Endothelial cell of umbilical vein (primary cell): ENCODE measurements around the gene CROCC2. TPM values are rescaled to one million over a fixed set of nuclear protein-coding genes. Genes with fewer than 3 reads are reported as not detected.

Source experiments
- BruUV-seq: library from RNA; stranded (reverse); fragments of 400-500 nt; replicated peaks from 2 replicates; lab custom pipeline; 2021; lab: Mats Ljungman, UMichigan
- CTCF ChIA-PET: fragments of 300-600, 350-600 bp; sonication (Branson Sonifier 250); formaldehyde crosslinking; loops from one replicate; lab custom pipeline; 2021; ENCODE audit warnings: antibody characterized with exemption, inconsistent platforms; lab: Charles Lee
- POLR2A ChIA-PET: fragments of 300-600, 350-600 bp; sonication (Branson Sonifier 250); formaldehyde crosslinking; loops from one replicate; lab custom pipeline; 2021; ENCODE audit warnings: antibody characterized with exemption, inconsistent platforms; lab: Charles Lee
- DNase-seq: peaks from one replicate; pipeline ENCODE4 v3.0.0-alpha.2; 2011; ENCODE audit warnings: low read depth, low spot score
- FAIRE-seq: peaks from 2 replicates; lab custom pipeline; 2011; peaks lifted over from hg19 to GRCh38; lab: Jason Lieb, UNC
- H2AFZ ChIP-seq: 2 replicates; pipeline ENCODE4 v1.6.0; 2012; ENCODE audit warnings: low read depth, low read length, control low read depth, inconsistent platforms
- H3K27ac ChIP-seq: 2 replicates; pipeline ENCODE4 v1.5.1; 2011; ENCODE audit warnings: low read depth, mild to moderate bottlenecking, control low read depth, low read length, moderate library complexity; ENCODE audit not compliant: insufficient read depth
- H3K27me3 ChIP-seq, 2 experiments: 2 replicates each; pipeline versions ENCODE4 v1.6.0 to v1.6.1; 2011; ENCODE audit warnings: low read length in 2 of 2, mixed read lengths in 1 of 2; ENCODE audit not compliant: control insufficient read depth in 2 of 2, insufficient read depth in 2 of 2
- H3K36me3 ChIP-seq, 2 experiments: 2 replicates in 1 of 2; 3 replicates in 1 of 2; pipeline ENCODE4 v1.5.1; 2011; ENCODE audit warnings: low read length in 2 of 2, mild to moderate bottlenecking in 1 of 2, moderate library complexity in 1 of 2; ENCODE audit not compliant: control insufficient read depth in 2 of 2, insufficient read depth in 2 of 2; ENCODE audit errors: extremely low read depth in 1 of 2
- H3K4me1 ChIP-seq: 3 replicates; pipeline ENCODE4 v1.5.1; 2011; ENCODE audit warnings: mild to moderate bottlenecking, low read length; ENCODE audit not compliant: control insufficient read depth, insufficient read depth; ENCODE audit errors: extremely low read depth
- H3K4me2 ChIP-seq: 2 replicates; pipeline ENCODE4 v1.6.1; 2011; ENCODE audit warnings: low read length, control low read depth, mixed read lengths; ENCODE audit not compliant: insufficient read depth
- H3K4me3 ChIP-seq, 3 experiments: fragments of 200-600 bp in 1 of 3; sonication (generic), shearing (Covaris generic) in 1 of 3; replicated peaks in 1 of 3; 2 replicates each; pipeline ENCODE4 v1.5.1; 2011 to 2016; ENCODE audit warnings: control low read depth in 3 of 3, low read length in 3 of 3, mild to moderate bottlenecking in 2 of 3, inconsistent platforms in 1 of 3, low read depth in 1 of 3, moderate library complexity in 1 of 3; ENCODE audit not compliant: insufficient read depth in 1 of 3
- H3K79me2 ChIP-seq: 2 replicates; pipeline ENCODE4 v1.6.0; 2012; ENCODE audit warnings: low read length, inconsistent platforms; ENCODE audit not compliant: control insufficient read depth, insufficient read depth
- H3K9ac ChIP-seq: replicated peaks from 2 replicates; pipeline ENCODE3; 2011; ENCODE audit warnings: low read length, control low read depth; ENCODE audit not compliant: insufficient read depth; ENCODE audit errors: extremely low read depth
- H3K9me1 ChIP-seq: replicated peaks from 3 replicates; pipeline ENCODE4 v1.6.0; 2011; ENCODE audit warnings: mild to moderate bottlenecking, low read length; ENCODE audit not compliant: control insufficient read depth, insufficient read depth; ENCODE audit errors: extremely low read depth
- H3K9me3 ChIP-seq: replicated peaks from 2 replicates; pipeline ENCODE4 v1.5.1; 2012; ENCODE audit warnings: low read length, inconsistent platforms; ENCODE audit not compliant: control insufficient read depth, insufficient read depth
- H4K20me1 ChIP-seq: replicated peaks from 2 replicates; pipeline ENCODE3; 2011; ENCODE audit warnings: mild to moderate bottlenecking, low read length; ENCODE audit not compliant: control insufficient read depth, insufficient read depth; ENCODE audit errors: extremely low read depth
- EZH2 ChIP-seq: IDR thresholded peaks from 2 replicates; pipeline ENCODE4 v1.6.1; 2012; ENCODE audit warnings: borderline replicate concordance, low read depth, mild to moderate bottlenecking, moderate library complexity, low read length, inconsistent platforms; ENCODE audit not compliant: severe bottlenecking
- FOS ChIP-seq: IDR thresholded peaks from 2 replicates; pipeline ENCODE4 v1.6.1; 2011; ENCODE audit warnings: mild to moderate bottlenecking, low read length, moderate library complexity, borderline replicate concordance; ENCODE audit not compliant: insufficient read depth
- GATA2 ChIP-seq: IDR thresholded peaks from 2 replicates; pipeline ENCODE4 v1.7.0; 2011; ENCODE audit warnings: low read depth, mild to moderate bottlenecking, moderate library complexity, mixed read lengths, low read length; ENCODE audit not compliant: insufficient read length, insufficient read depth
- JUN ChIP-seq: IDR thresholded peaks from 2 replicates; pipeline ENCODE4 v1.6.1; 2011; ENCODE audit warnings: borderline replicate concordance, low read depth; ENCODE audit not compliant: insufficient read length, insufficient read depth
- MYC ChIP-seq: IDR thresholded peaks from one replicate; pipeline ENCODE4 v1.6.1; 2011; ENCODE audit warnings: mild to moderate bottlenecking, low read depth, low read length
- POLR2A ChIP-seq: IDR thresholded peaks from 2 replicates; pipeline ENCODE4 v1.6.1; 2012; ENCODE audit warnings: low read depth, mild to moderate bottlenecking, control low read depth, low read length
- POLR2AphosphoS5 ChIP-seq: IDR thresholded peaks from 2 replicates; pipeline ENCODE4 v1.6.1; 2012; ENCODE audit warnings: low read depth, mild to moderate bottlenecking, control low read depth, low read length, moderate library complexity; ENCODE audit not compliant: insufficient read depth
- dilution Hi-C: fragments of 300-500 bp; cut with MboI; formaldehyde crosslinking; loops from one replicate; pipeline ENCODE4 v1.15.0; 2019; ENCODE audit warnings: low sequenced_read_pairs; ENCODE audit not compliant: extremely low pct_ligation_motif_present
- intact Hi-C: fragments of 100-400 bp; cut with micrococcal nuclease; formaldehyde crosslinking; loops from one replicate; pipeline ENCODE4 v1.10.0; 2022
- polyA plus RNA-seq, 4 experiments: library from polyadenylated mRNA; depleted of rRNA in 3 of 4; stranded (reverse) in 3 of 4; unstranded in 1 of 4; fragments of >200 nt; gene quantifications; 2 replicates each; pipeline versions ENCODE4 v1.2.1 to v1.2.3, GENCODE V29; 2011 to 2012; ENCODE audit warnings: missing spikeins in 1 of 4
- total RNA-seq: library from RNA; stranded (reverse); gene quantifications from 2 replicates; pipeline ENCODE4 v1.2.3, GENCODE V29; 2021
- TF ChIP-seq, protein P1 (sequence below), 2 donors: IDR thresholded peaks; 1 replicate in 1 of 2; 2 replicates in 1 of 2; pipeline ENCODE4 v1.5.1; 2011; ENCODE audit warnings: low read length in 2 of 2, mild to moderate bottlenecking in 2 of 2, moderate library complexity in 2 of 2, control low read depth in 1 of 2, inconsistent platforms in 1 of 2, low read depth in 1 of 2; ENCODE audit not compliant: insufficient read depth in 1 of 2; ENCODE audit errors: extremely low read depth in 1 of 2
- TF ChIP-seq, protein P2 (sequence below): IDR thresholded peaks from 2 replicates; pipeline ENCODE4 v1.6.1; 2011; ENCODE audit not compliant: insufficient read depth, insufficient read length

The CROCC2 gene
- total and polyA plus RNA-seq, 2 donors (not counting 3 experiments of a cell fraction or from before 2014, with no cell fraction given), result not detected

GRCh38 chr2:240947176-240947575, 41.0 kb downstream of the CROCC2 start:
- Histone ChIP-seq H4K20me1 (no peaks in the 10 kb centered on the region), H3K9ac (no peak overlapping the region), H3K79me2 (no peaks in the 10 kb centered on the region), H3K4me1 (no peaks in the 10 kb centered on the region), H3K4me3 (no peak overlapping the region), H3K27ac (no peak overlapping the region), H3K9me3 (no peaks in the 10 kb centered on the region), H2AFZ (no peak overlapping the region), H3K9me1 (no peaks in the 10 kb centered on the region), H3K27me3 (peaks cover 0 to 3% of the 10 kb centered on the region in 2 experiments), H3K4me2 (no peak overlapping the region), H3K36me3 (no peaks in the 10 kb centered on the region)
- TF ChIP-seq, protein P1, sequence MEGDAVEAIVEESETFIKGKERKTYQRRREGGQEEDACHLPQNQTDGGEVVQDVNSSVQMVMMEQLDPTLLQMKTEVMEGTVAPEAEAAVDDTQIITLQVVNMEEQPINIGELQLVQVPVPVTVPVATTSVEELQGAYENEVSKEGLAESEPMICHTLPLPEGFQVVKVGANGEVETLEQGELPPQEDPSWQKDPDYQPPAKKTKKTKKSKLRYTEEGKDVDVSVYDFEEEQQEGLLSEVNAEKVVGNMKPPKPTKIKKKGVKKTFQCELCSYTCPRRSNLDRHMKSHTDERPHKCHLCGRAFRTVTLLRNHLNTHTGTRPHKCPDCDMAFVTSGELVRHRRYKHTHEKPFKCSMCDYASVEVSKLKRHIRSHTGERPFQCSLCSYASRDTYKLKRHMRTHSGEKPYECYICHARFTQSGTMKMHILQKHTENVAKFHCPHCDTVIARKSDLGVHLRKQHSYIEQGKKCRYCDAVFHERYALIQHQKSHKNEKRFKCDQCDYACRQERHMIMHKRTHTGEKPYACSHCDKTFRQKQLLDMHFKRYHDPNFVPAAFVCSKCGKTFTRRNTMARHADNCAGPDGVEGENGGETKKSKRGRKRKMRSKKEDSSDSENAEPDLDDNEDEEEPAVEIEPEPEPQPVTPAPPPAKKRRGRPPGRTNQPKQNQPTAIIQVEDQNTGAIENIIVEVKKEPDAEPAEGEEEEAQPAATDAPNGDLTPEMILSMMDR (IDR thresholded peaks at IDR 0.05; ENCODE audit: extremely low read depth in 1 of 2, insufficient read depth in 1 of 2, low read depth in 1 of 2, low read length in 2 of 2), result no peak
- TF ChIP-seq EZH2 (no peak), MYC (no peak), POLR2AphosphoS5 (no peak), FOS (no peak), JUN (no peak), POLR2A (no peak), GATA2 (no peak)
- TF ChIP-seq, protein P2, sequence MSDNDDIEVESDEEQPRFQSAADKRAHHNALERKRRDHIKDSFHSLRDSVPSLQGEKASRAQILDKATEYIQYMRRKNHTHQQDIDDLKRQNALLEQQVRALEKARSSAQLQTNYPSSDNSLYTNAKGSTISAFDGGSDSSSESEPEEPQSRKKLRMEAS, result no peak
- intact Hi-C loops (no loop called here), dilution Hi-C loops (no loop called here)
- no TSS peak for BruUV-seq
- ChIA-PET CTCF (interaction anchor here (0.6 to 1.5 kb wide), 3 partner anchors 10 to 36 kb away, joined by 3 to 5 read pairs (median 5); no protein-coding TSS in a partner anchor), POLR2A (no interaction called here)
- DNase-seq (no peak), FAIRE-seq (no peak)
